Neural cell (in vitro differentiated cells): ENCODE data around the gene PCDHA4. TPM values are rescaled to one million over a fixed set of nuclear protein-coding genes. Genes with fewer than 3 reads are reported as not detected.

Experiments used
- H2AFZ ChIP-seq: fragments of 200-600, 300-800 bp; sonication (generic), shearing (Covaris generic); 2 replicates; pipeline ENCODE4 v1.6.0; 2014; ENCODE audit warnings: low read depth, mild to moderate bottlenecking, antibody characterized with exemption, low read length, moderate library complexity
- H3F3A ChIP-seq: fragments of 200-600 bp; shearing (Covaris generic); 2 replicates; pipeline ENCODE4 v1.6.1; 2016; ENCODE audit warnings: mild to moderate bottlenecking, moderate library complexity, mixed read lengths, antibody characterized with exemption, low read length; ENCODE audit not compliant: insufficient read depth, poor library complexity, severe bottlenecking
- H3K27ac ChIP-seq: fragments of 200-600, 300-800 bp; sonication (generic), shearing (Covaris generic); 2 replicates; pipeline ENCODE4 v1.5.1; 2014; ENCODE audit warnings: mild to moderate bottlenecking, low read length, moderate library complexity
- H3K27me3 ChIP-seq: fragments of 300-800, 200-600 bp; sonication (generic), shearing (Covaris generic); 2 replicates; pipeline ENCODE4 v1.6.0; 2014; ENCODE audit warnings: mild to moderate bottlenecking, low read depth, low read length, moderate library complexity; ENCODE audit not compliant: insufficient read depth
- H3K36me3 ChIP-seq: fragments of 300-800, 200-600 bp; sonication (generic), shearing (Covaris generic); 2 replicates; pipeline ENCODE4 v1.5.1; 2014; ENCODE audit warnings: mild to moderate bottlenecking, antibody characterized with exemption, low read length, moderate library complexity; ENCODE audit not compliant: insufficient read depth
- H3K4me2 ChIP-seq: fragments of 300-800, 200-600 bp; sonication (generic), shearing (Covaris generic); 2 replicates; pipeline ENCODE4 v1.6.0; 2014; ENCODE audit warnings: mild to moderate bottlenecking, low read length
- H3K4me3 ChIP-seq: fragments of 300-800, 200-600 bp; sonication (generic), shearing (Covaris generic); 2 replicates; pipeline ENCODE4 v1.5.1; 2014; ENCODE audit warnings: mild to moderate bottlenecking, low read length, moderate library complexity
- H3K79me2 ChIP-seq: fragments of 200-600 bp; shearing (Covaris generic); replicated peaks from 2 replicates; pipeline ENCODE4 v1.6.0; 2014; ENCODE audit warnings: mild to moderate bottlenecking, low read length, moderate library complexity; ENCODE audit not compliant: insufficient read depth
- H3K9ac ChIP-seq: fragments of 300-800, 200-600 bp; sonication (generic), shearing (Covaris generic); 2 replicates; pipeline ENCODE4 v1.6.1; 2016; ENCODE audit warnings: mild to moderate bottlenecking, low read length, mixed read lengths
- H3K9me2 ChIP-seq: fragments of 200-600 bp; shearing (Covaris generic); 2 replicates; pipeline ENCODE4 v1.6.1; 2016; ENCODE audit warnings: mild to moderate bottlenecking, low read length, mixed read lengths; ENCODE audit not compliant: insufficient read depth
- H3K9me3 ChIP-seq: fragments of 200-600, 300-800 bp; sonication (generic), shearing (Covaris generic); 2 replicates; pipeline ENCODE4 v1.6.1; 2016; ENCODE audit warnings: mild to moderate bottlenecking, mixed run types, low read length, moderate library complexity, mixed read lengths
- H4K20me1 ChIP-seq: fragments of 200-600 bp; shearing (Covaris generic); 2 replicates; pipeline ENCODE4 v1.6.1; 2016; ENCODE audit warnings: mild to moderate bottlenecking, mixed run types; ENCODE audit not compliant: insufficient read depth
- CTCF ChIP-seq: fragments of 450-650 bp; IDR thresholded peaks from 2 replicates; pipeline ENCODE4 v1.5.1; 2014; ENCODE audit warnings: antibody characterized with exemption, mild to moderate bottlenecking, moderate library complexity; ENCODE audit not compliant: poor library complexity, severe bottlenecking
- EP300 ChIP-seq: fragments of 450-650 bp; conservative IDR thresholded peaks from 2 replicates; pipeline ENCODE4 v1.6.1; 2014; ENCODE audit warnings: antibody characterized with exemption, mild to moderate bottlenecking, moderate library complexity; ENCODE audit not compliant: poor library complexity, severe bottlenecking
- EZH2 ChIP-seq: fragments of 200-600, 300-800 bp; shearing (Covaris generic), sonication (generic); IDR thresholded peaks from 2 replicates; pipeline ENCODE4 v1.6.1; 2014; ENCODE audit warnings: antibody characterized with exemption, low read length, borderline replicate concordance, mild to moderate bottlenecking; ENCODE audit not compliant: insufficient read depth, poor library complexity, severe bottlenecking
- MXI1 ChIP-seq: fragments of 450-650 bp; conservative IDR thresholded peaks from 2 replicates; pipeline ENCODE4 v1.6.1; 2014; ENCODE audit warnings: antibody characterized with exemption, mild to moderate bottlenecking; ENCODE audit not compliant: poor library complexity, severe bottlenecking
- POLR2AphosphoS5 ChIP-seq: IDR thresholded peaks from 2 replicates; pipeline ENCODE4 v1.6.1; 2012
- RAD21 ChIP-seq: fragments of 450-650 bp; conservative IDR thresholded peaks from 2 replicates; pipeline ENCODE4 v1.6.1; 2014; ENCODE audit warnings: antibody characterized with exemption, mild to moderate bottlenecking, moderate library complexity
- REST ChIP-seq: IDR thresholded peaks from 2 replicates; pipeline ENCODE4 v1.6.1; 2012; ENCODE audit warnings: borderline replicate concordance
- SMC3 ChIP-seq: fragments of 450-650 bp; conservative IDR thresholded peaks from 2 replicates; pipeline ENCODE4 v1.6.1; 2014; ENCODE audit warnings: antibody characterized with exemption, mild to moderate bottlenecking, moderate library complexity; ENCODE audit not compliant: poor library complexity
- TAF1 ChIP-seq: IDR thresholded peaks from 2 replicates; pipeline ENCODE4 v1.6.1; 2012; ENCODE audit warnings: low read depth
- polyA plus RNA-seq: library from polyadenylated mRNA; depleted of rRNA; stranded (reverse); fragments of >200 nt; gene quantifications from 2 replicates; pipeline ENCODE4 v1.2.3, GENCODE V29; 2014

The PCDHA4 gene
- polyA plus RNA-seq, 1 donor from 2014 or later, result 43.6 TPM

GRCh38 chr5:140835622-140836510, 29.0 kb downstream of the PCDHA4 start:
- Histone ChIP-seq H3K9ac (no peak overlapping the region), H3K4me2 (no peak overlapping the region), H3K4me3 (no peak overlapping the region), H3K27ac (no peak overlapping the region), H3K9me2 (no peaks in the 10 kb centered on the region), H2AFZ (no peak overlapping the region), H3F3A (no peaks in the 10 kb centered on the region), H3K36me3 (peaks cover 26% of the 10 kb centered on the region), H4K20me1 (no peaks in the 10 kb centered on the region), H3K9me3 (peaks cover 39% of the 10 kb centered on the region), H3K79me2 (peaks cover 34% of the 10 kb centered on the region), H3K27me3 (no peaks in the 10 kb centered on the region)
- TF ChIP-seq EP300 (no peak), MXI1 (no peak), TAF1 (no peak), EZH2 (no peak), SMC3 (no peak), POLR2AphosphoS5 (no peak), CTCF (no peak), RAD21 (no peak), REST (no peak)

- H3K4me3 ChIP-seq, result peak within 1 kb of the TSS; percentile 31
- no peaks in the 10 kb centered on the region for H3F3A ChIP-seq
- H3K79me2 ChIP-seq, result peaks cover 14% of the 10 kb centered on the region
- H3K4me2 ChIP-seq, result no peak within 1 kb of the TSS
- H3K9me3 ChIP-seq, result peaks cover 10% of the 10 kb centered on the region
- H3K9ac ChIP-seq, result no peak within 1 kb of the TSS
- no peaks in the 10 kb centered on the region for H3K27me3 ChIP-seq
- no peaks in the 10 kb centered on the region for H3K9me2 ChIP-seq
- H3K27ac ChIP-seq, result no peak within 1 kb of the TSS
- no peak within 1 kb of the TSS for H2AFZ ChIP-seq
- H4K20me1 ChIP-seq, result no peaks in the 10 kb centered on the region
- peaks cover 17% of the 10 kb centered on the region for H3K36me3 ChIP-seq
- no peak for TF ChIP-seq REST
Measured at GRCh38 chr5:140840978-140841962, 34.4 kb downstream of the PCDHA4 start, which contains the start of gene PCDHA8. TSS of gene PCDHA8 (plus strand) at chr5:140841187. CDS start at chr5:140841322, 135 bp downstream.
